ENCODE measurements around the gene SKIC3.

Gene SKIC3

GRCh38 chr5:95511606-95512005 is 43.2 kb downstream of the SKIC3 start:
- TF ChIP-seq GATA3 (IDR thresholded peaks at IDR 0.05; ENCODE audit: low read depth, low read length) (no peak), GATA2 (IDR thresholded peaks at IDR 0.05; ENCODE audit: low read depth, low read length) (no peak)

GRCh38 chr5:95508550-95508949 is 46.2 kb downstream of the SKIC3 start:
- TF ChIP-seq GATA3 (IDR thresholded peaks at IDR 0.05; ENCODE audit: low read depth, low read length) (no peak), GATA2 (IDR thresholded peaks at IDR 0.05; ENCODE audit: low read depth, low read length) (no peak)

Measured in SH-SY5Y (cell line).